Adrenal gland (tissue), 5 donors: ENCODE measurements around the gene SARS1.

Source experiments
- POLR2A ChIP-seq, 2 donors: fragments of 450-650 bp; IDR thresholded peaks; one replicate each; pipeline ENCODE4 v1.6.1; 2017; ENCODE audit warnings: antibody characterized with exemption in 2 of 2, mild to moderate bottlenecking in 2 of 2, moderate library complexity in 1 of 2
- TF ChIP-seq, protein P1 (sequence below), 6 experiments: fragments of 450-650 bp in 4 of 6; fragments of 200-600 bp in 2 of 6; sonication (generic) in 1 of 6; IDR thresholded peaks; 1 replicate in 5 of 6; 2 replicates in 1 of 6; pipeline versions ENCODE4 v1.5.1 to v1.8.0; 2016 to 2021; ENCODE audit warnings: antibody characterized with exemption in 6 of 6, mild to moderate bottlenecking in 2 of 6, moderate library complexity in 1 of 6
- donor health status: DM: no; HTN: no; CAD: no.

DNA sequence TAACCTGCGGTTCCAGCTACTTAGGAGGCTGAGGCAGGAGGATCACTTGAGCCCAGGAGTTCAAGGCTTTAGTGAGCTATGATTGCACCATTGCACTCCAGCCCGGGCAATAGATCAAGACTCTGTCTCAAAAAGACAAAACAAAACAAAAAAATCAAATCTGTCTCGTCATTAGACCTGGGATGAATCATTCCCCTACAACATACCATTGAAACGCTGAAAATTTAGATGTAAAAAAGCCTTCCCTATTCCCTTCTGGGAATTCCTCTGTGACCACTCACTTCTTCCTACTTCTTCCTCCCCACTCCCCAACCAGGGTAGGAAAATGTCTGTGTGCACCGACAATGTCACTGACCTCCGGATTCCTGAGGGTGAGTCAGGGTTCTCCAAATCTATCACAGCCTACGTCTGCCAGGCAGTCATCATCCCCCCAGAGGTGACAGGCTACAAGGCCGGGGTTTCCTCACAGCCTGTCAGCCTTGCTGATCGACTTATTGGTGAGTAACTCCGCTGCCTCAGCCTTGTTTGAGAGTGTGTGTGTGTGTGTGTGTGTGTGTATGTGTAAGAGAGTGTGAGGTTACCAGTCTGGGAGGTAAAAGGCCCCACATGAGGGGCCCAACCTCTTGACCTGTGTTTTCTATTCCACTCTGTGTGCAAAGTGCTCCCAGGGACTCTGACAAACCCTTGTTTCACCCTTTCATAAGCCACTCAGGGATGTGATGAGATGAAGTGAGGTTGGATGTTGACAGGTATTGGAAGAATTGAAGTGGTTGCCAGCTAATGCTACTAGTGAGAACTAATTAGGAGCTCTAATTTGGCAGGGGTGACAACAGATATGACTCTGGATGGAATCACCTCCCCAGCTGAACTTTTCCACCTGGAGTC is 16.3 kb upstream of the SARS1 start:
- peak in 1 of 2 donors; percentile 13 for TF ChIP-seq POLR2A (IDR thresholded peaks at IDR 0.05)
- TF ChIP-seq, protein P1, sequence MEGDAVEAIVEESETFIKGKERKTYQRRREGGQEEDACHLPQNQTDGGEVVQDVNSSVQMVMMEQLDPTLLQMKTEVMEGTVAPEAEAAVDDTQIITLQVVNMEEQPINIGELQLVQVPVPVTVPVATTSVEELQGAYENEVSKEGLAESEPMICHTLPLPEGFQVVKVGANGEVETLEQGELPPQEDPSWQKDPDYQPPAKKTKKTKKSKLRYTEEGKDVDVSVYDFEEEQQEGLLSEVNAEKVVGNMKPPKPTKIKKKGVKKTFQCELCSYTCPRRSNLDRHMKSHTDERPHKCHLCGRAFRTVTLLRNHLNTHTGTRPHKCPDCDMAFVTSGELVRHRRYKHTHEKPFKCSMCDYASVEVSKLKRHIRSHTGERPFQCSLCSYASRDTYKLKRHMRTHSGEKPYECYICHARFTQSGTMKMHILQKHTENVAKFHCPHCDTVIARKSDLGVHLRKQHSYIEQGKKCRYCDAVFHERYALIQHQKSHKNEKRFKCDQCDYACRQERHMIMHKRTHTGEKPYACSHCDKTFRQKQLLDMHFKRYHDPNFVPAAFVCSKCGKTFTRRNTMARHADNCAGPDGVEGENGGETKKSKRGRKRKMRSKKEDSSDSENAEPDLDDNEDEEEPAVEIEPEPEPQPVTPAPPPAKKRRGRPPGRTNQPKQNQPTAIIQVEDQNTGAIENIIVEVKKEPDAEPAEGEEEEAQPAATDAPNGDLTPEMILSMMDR (IDR thresholded peaks at IDR 0.05), result no peak
